GM11168 (cell line): Measurements from ENCODE around the gene RAD52.
"Not testable (repeated sequence)": the region's sequence is repeated elsewhere in the genome, so short reads cannot be mapped to it uniquely, and the experiment has no call there.

ENCODE experiments used
- in situ Hi-C: fragments of 300-500 bp; cut with MboI; formaldehyde crosslinking; loops from one replicate; pipeline ENCODE4 v1.12.0; 2022; ENCODE audit warnings: low sequenced_read_pairs; ENCODE audit not compliant: unreplicated experiment

Gene RAD52

GRCh38 chr12:968545-968944 is 19.1 kb upstream of the RAD52 start:
- in situ Hi-C loops = no loop called here

DNA sequence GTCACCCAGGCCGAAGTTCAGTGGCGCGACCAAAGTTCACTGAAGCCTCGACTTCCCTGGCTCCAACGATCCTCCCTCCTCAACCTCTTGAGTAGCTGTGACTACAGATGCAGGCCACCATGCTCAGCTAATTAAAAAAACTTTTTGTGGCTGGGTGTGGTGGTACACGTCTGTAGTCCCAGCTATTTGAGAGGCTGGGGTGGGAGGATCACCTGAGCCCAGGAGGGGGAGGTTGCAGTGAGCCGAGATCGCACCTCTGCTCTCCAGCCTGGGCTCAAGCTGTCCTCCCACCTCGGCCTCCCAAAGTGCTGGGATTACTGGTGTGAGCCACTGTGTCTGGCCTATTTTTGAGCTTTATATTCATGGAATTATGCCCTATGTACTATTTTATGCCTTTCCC is 18.1 kb upstream of the RAD52 start:
- in situ Hi-C loops = no loop called here

DNA sequence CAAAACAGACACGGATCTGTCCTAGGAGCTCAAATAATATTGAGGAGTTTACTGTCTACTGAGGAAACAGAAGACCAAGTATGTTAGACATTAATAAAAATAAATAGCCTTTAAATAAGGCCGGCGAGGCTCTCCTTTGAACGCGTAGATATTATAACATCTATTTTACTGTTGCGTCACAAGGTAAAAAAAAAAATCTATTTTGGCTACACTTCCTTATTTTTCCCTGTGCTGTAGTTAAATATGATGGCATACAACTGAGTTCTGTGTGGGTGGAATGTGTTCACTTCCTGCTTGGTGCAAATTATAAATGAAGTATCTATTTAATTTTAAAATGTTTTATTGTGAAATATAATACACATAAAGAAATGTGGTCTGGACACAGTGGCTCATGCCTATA is 17.2 kb upstream of the RAD52 start:
- in situ Hi-C loops = no loop called here

GRCh38 chr12:958588-959123 is 9.2 kb upstream of the RAD52 start:
- in situ Hi-C loops = no loop called here

GRCh38 chr12:955939-956338 is 6.4 kb upstream of the RAD52 start:
- in situ Hi-C loops = no loop called here

DNA sequence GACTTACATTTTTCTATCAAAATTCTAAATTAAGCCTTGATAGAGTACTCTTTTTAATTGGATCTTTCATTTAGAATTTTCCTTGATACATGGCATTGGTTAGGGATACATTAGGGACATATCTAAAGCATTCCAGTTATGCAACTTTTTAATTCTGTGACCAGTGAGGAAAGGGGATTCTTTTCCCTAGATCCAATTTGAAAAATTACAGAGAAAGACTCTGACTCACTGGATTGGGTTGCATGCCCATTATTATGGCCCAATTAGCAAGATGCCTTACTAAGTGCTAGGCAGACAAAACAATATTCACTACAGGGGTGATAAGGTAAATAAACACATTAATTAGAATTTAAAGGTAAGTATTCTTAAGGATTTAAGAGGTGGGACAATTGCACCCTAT is 5.2 kb upstream of the RAD52 start:
- in situ Hi-C loops = no loop called here

GRCh38 chr12:953776-954175 is 4.3 kb upstream of the RAD52 start:
- in situ Hi-C loops = no loop called here

GRCh38 chr12:951176-951575 is 1.7 kb upstream of the RAD52 start:
- in situ Hi-C loops = no loop called here

- in situ Hi-C loops = no loop called here
Observed at GRCh38 chr12:948238-948637, 1.3 kb downstream of the RAD52 start.

- in situ Hi-C loops = no loop called here
Observed at GRCh38 chr12:946631-947030, 2.9 kb downstream of the RAD52 start.

GRCh38 chr12:946212-946611 is 3.3 kb downstream of the RAD52 start:
- in situ Hi-C loops = no loop called here

DNA sequence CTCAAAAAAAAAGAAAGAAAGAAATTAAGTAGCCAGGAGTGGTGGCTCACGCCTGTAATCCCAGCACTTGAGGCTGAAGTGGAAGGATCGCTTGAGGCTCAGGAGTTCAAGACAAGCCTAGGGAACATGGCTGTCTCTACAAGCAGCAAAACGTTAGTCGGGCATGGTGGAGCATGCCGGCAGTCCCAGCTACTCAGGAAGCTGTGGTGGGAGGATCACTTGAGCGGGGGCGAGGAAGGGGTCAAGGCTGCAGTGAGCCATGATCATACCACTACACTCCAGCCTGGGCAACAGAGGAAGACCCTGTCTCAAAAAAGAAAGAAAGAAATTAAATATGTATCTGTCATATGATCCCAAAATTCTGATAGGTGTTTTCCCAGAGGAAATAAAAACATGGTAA is 5.3 kb downstream of the RAD52 start:
- in situ Hi-C loops = no loop called here

DNA sequence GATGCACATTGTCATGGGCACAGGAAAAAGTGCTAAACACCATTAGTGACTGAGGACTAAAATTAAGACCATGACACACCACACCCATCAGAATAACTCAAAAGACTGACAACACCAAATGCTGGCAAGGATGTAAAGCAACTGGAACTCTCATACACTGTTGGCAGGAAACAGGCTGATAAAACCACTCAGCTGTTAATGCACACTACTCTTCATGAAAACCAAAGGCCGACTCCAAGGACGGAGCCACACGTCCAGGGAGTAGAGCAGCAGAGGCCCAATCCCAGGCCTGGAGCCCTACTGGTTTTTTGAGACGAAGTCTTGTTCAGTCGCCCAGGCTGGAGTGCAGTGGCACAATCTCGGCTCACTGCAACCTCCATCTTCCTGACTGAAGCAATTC is 6.4 kb downstream of the RAD52 start:
- in situ Hi-C loops = no loop called here

GRCh38 chr12:938810-939209 is 10.7 kb downstream of the RAD52 start:
- in situ Hi-C loops = no loop called here

DNA sequence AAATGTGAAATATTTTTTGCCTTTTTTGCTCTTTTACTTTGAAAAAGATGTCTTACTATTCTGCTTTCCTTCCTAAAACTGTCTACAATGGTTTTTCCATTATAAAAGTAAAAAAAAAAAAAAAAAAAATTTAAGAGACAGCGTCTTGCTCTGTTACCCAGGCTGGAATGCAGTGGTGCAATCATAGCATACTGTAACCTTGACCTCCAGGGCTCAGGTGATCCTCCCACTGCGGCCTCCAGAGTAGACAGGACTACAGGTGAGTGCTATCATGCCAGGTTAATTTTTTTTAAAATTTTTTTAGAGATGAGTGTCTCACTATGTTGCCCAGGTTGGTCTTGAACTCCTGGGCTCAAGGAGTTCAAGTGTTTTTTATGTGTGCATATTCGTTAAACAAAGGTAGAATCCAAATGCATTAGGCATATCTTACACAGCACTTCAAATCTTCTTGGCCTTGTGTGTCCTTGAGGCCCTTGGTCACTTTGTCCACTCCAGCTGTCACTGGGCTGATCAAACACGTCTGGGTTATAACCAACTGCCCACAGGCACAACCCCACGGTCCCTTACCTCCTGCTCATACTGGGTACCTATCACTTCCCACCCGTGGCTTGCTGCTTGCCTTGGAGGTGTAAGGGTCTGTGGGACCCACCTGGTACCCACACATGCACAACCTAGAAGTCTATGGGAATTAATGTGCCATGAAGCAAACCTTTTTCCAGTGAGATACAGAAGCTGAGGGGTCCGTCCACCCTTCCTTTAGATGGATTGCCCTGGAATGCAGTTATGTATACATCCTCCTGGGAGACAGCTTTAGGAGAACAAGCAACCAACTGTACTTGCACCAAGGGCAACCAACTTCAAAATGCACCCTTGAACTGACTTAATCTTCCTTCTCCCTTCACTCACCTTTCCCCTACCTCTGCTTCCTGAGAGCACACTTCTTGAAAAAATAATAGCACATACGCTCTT is 12.8 kb downstream of the RAD52 start:
- in situ Hi-C loops = no loop called here

DNA sequence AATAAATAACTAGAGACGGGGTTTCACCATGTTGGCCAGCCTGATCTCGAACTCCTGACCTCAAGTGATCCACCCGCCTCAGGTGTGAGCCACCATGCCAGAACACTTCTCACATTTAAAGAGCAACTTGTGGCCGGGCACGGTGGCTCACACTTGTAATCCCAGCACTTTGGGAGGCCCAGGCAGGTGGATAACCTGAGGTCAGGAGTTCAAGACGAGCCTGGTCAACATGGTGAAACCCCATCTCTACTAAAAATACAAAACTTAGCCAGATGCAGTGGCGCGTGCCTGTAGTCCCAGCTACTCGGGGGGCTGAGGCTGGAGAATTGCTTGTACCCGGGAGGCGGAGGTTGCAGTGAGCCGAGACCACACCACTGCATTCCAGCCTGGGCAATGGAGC is 13.6 kb downstream of the RAD52 start:
- in situ Hi-C loops = not testable (repeated sequence)

GRCh38 chr12:931591-931990 is 17.9 kb downstream of the RAD52 start:
- in situ Hi-C loops = no loop called here

DNA sequence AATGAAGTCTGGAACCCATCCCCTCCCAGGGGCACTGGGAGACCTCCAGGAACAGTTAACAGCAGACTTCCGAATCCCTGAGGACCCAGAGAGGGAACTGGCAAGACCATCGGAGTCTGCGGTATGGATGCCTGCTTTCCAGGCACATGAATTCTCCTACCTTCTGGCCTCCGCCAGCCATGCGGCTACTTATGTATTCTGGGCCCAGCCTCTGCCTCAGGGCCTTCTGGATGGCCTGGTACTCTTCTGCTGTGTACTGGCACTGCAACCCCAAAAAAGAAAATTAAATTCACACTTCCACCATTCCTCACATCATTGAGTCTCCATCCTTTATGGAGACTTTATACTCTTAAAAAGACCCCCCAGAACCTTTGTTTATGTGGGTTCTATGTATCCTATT is 18.4 kb downstream of the RAD52 start:
- in situ Hi-C loops = no loop called here

DNA sequence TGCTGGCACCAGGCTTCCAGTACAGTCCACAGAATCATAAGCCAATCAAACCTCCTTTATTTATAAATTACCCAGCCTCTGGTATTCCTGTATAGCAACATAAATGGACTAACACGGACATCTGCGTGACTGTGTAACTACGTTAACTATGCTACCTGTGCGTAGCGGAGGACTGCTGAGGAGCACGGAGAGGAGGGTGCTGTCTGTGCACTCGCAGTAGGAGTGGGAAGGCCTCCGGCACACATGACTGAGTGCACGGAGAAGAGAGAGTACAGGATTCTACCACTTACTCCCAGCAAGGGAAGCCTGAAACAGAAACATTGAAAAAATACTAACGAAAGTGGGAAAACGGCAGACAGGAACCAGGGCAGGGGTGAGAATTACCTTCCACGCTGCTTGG is 22.9 kb downstream of the RAD52 start:
- in situ Hi-C loops = no loop called here

DNA sequence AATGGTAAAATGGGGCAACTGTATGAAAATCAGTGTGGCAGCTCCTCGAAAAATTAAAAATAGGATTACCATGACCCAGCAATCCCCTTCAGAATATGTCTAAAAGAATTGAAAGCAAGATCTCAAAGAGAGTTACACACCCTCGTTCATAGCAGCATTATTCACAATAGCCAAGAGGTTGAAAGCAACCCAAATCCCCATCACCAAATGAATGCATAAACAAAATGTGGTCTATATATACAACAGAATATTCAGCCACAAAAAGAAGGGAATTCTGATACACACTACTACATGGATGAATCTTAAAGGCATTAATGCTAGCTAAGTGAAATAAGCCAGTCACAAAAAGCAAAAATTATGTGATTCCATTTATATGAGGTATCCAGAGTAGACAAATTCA is 27.2 kb downstream of the RAD52 start:
- in situ Hi-C loops = no loop called here

- in situ Hi-C loops = no loop called here
Observed at GRCh38 chr12:920676-921075, 28.8 kb downstream of the RAD52 start.
